Testis (tissue), 2 donors: ENCODE measurements around the gene FZD2.

Experiments used
- CTCF ChIP-seq, 3 experiments: fragments of 450-650 bp in 2 of 3; fragments of 200-600 bp in 1 of 3; sonication (generic) in 1 of 3; IDR thresholded peaks; one replicate each; pipeline ENCODE4 v1.5.1; 2016 to 2019; ENCODE audit warnings: antibody characterized with exemption in 3 of 3, mild to moderate bottlenecking in 2 of 3, moderate library complexity in 1 of 3
- POLR2A ChIP-seq: fragments of 450-650 bp; IDR thresholded peaks from one replicate; pipeline ENCODE4 v1.6.1; 2017; ENCODE audit warnings: antibody characterized with exemption, mild to moderate bottlenecking, moderate library complexity

GRCh38 chr17:44595216-44595775 is 38.0 kb downstream of the FZD2 start:
- no peak for TF ChIP-seq CTCF (IDR thresholded peaks at IDR 0.05)
- TF ChIP-seq POLR2A = no peak
